GM12878 (cell line): ENCODE measurements around the gene SAMD4A. TPM values are rescaled to one million over a fixed set of nuclear protein-coding genes. Genes with fewer than 3 reads are reported as not detected.

ENCODE experiments used
- ATAC-seq: fragments of 200-7000 bp; cut with Tn5 transposase; 3 replicates; pipeline ENCODE4 v1.9.1; 2020; ENCODE audit warnings: mild to moderate bottlenecking, moderate library complexity
- BruUV-seq: library from RNA; stranded (reverse); fragments of 400-500 nt; replicated peaks from 2 replicates; lab custom pipeline; 2021; lab: Mats Ljungman, UMichigan
- CTCF ChIA-PET: fragments of 300-600 bp; sonication (Branson Sonifier 250); formaldehyde crosslinking; extraction: SDS; loops from one replicate; lab custom pipeline; 2021; ENCODE audit warnings: inconsistent platforms; lab: Yijun Ruan, JAX
- POLR2A ChIA-PET: fragments of 350-600 bp; formaldehyde crosslinking; extraction: SDS; loops from one replicate; lab custom pipeline; 2021; ENCODE audit warnings: inconsistent platforms; lab: Charles Lee
- RAD21 ChIA-PET: fragments of 300-600 bp; sonication (Branson Sonifier 250); formaldehyde crosslinking; loops from one replicate; lab custom pipeline; 2023; ENCODE audit warnings: antibody characterized with exemption; ENCODE audit not compliant: unreplicated experiment; lab: Charles Lee
- SMC1A ChIA-PET: fragments of 300-600 bp; sonication (Branson Sonifier 250); formaldehyde crosslinking; loops from one replicate; lab custom pipeline; 2023; ENCODE audit not compliant: unreplicated experiment, uncharacterized antibody; lab: Charles Lee
- DNase-seq: peaks from one replicate; pipeline ENCODE4 v3.0.0-alpha.2; 2011; ENCODE audit warnings: low read depth, low spot score
- FAIRE-seq: peaks from 3 replicates; lab custom pipeline; 2011; peaks lifted over from hg19 to GRCh38; lab: Jason Lieb, UNC
- H2AFZ ChIP-seq: 2 replicates; pipeline ENCODE4 v1.6.0; 2011; ENCODE audit warnings: low read depth, low read length, control low read depth; ENCODE audit not compliant: control insufficient read depth
- H3K27ac ChIP-seq: 2 replicates; pipeline ENCODE4 v1.5.1; 2011; ENCODE audit warnings: control low read depth; ENCODE audit not compliant: control insufficient read depth, insufficient read depth
- H3K27me3 ChIP-seq, 2 experiments: replicated peaks in 1 of 2; 2 replicates each; pipeline versions ENCODE4 v1.6.0 to v1.6.1; 2011; ENCODE audit warnings: low read length in 1 of 2; ENCODE audit not compliant: control insufficient read depth in 2 of 2, insufficient read depth in 2 of 2
- H3K36me3 ChIP-seq, 2 experiments: 2 replicates each; pipeline ENCODE4 v1.5.1; 2011; ENCODE audit warnings: low read length in 1 of 2; ENCODE audit not compliant: control insufficient read depth in 2 of 2, insufficient read depth in 2 of 2
- H3K4me1 ChIP-seq: 2 replicates; pipeline ENCODE4 v1.6.1; 2011; ENCODE audit warnings: mild to moderate bottlenecking, low read length, moderate library complexity, mixed read lengths; ENCODE audit not compliant: control insufficient read depth, insufficient read depth
- H3K4me2 ChIP-seq: 2 replicates; pipeline ENCODE4 v1.6.0; 2011; ENCODE audit warnings: control low read depth; ENCODE audit not compliant: control insufficient read depth, insufficient read depth
- H3K4me3 ChIP-seq: fragments of 200-600 bp; sonication (generic); 2 replicates; pipeline ENCODE4 v1.5.1; 2016
- H3K79me2 ChIP-seq: 2 replicates; pipeline ENCODE4 v1.6.0; 2011; ENCODE audit warnings: low read length; ENCODE audit not compliant: control insufficient read depth, insufficient read depth
- H3K9ac ChIP-seq: 2 replicates; pipeline ENCODE4 v1.8.0; 2011; ENCODE audit warnings: low read length, control low read depth, mixed read lengths; ENCODE audit not compliant: control insufficient read depth, insufficient read depth
- H3K9me3 ChIP-seq: replicated peaks from 3 replicates; pipeline ENCODE4 v1.5.1; 2011; ENCODE audit warnings: mild to moderate bottlenecking, low read length; ENCODE audit not compliant: control insufficient read depth, insufficient read depth
- H4K20me1 ChIP-seq: 2 replicates; pipeline ENCODE4 v1.6.0; 2011; ENCODE audit not compliant: control insufficient read depth, insufficient read depth
- CREM ChIP-seq: IDR thresholded peaks from 2 replicates; pipeline ENCODE4 v1.6.1; 2014; ENCODE audit warnings: antibody characterized with exemption, low read depth
- ETV6 ChIP-seq, 2 experiments: fragments of 450-650 bp in 1 of 2; IDR thresholded peaks in 1 of 2; conservative IDR thresholded peaks in 1 of 2; 2 replicates each; pipeline ENCODE4 v1.6.1; 2014; ENCODE audit warnings: antibody characterized with exemption in 1 of 2, borderline replicate concordance in 1 of 2, low read depth in 1 of 2, mild to moderate bottlenecking in 1 of 2, moderate library complexity in 1 of 2
- FOXM1 ChIP-seq: IDR thresholded peaks from 2 replicates; pipeline ENCODE4 v1.6.1; 2012; ENCODE audit warnings: low read depth, mild to moderate bottlenecking, inconsistent platforms, low read length, moderate library complexity
- JUNB ChIP-seq: IDR thresholded peaks from 2 replicates; pipeline ENCODE4 v1.6.1; 2016; ENCODE audit warnings: antibody characterized with exemption, mild to moderate bottlenecking
- NR2C2 ChIP-seq: IDR thresholded peaks from 2 replicates; pipeline ENCODE4 v1.6.1; 2011; ENCODE audit warnings: borderline replicate concordance, low read depth; ENCODE audit not compliant: control insufficient read depth, insufficient read length
- RFX5 ChIP-seq: IDR thresholded peaks from 2 replicates; pipeline ENCODE4 v1.6.1; 2011; ENCODE audit warnings: low read depth, low read length, improper control_type of control experiment
- SMAD1 ChIP-seq: fragments of 450-650 bp; IDR thresholded peaks from 2 replicates; pipeline ENCODE4 v1.6.1; 2018; ENCODE audit warnings: mild to moderate bottlenecking, low read depth; ENCODE audit not compliant: partially characterized antibody
- SREBF2 ChIP-seq: IDR thresholded peaks from 2 replicates; pipeline ENCODE4 v1.6.1; 2012; ENCODE audit warnings: mild to moderate bottlenecking, low read length
- TAF1 ChIP-seq: IDR thresholded peaks from 2 replicates; pipeline ENCODE4 v1.6.1; 2011; ENCODE audit warnings: mild to moderate bottlenecking, low read depth, low read length, borderline replicate concordance
- WGBS: methylation state at CpG from one replicate; pipeline ENCODE4 v1.1.6; 2016; ENCODE audit warnings: low lambda C conversion rate; ENCODE audit not compliant: insufficient replicate concordance, insufficient coverage; ENCODE audit errors: missing lambda C conversion rate; 5-methylcytosine and 5-hydroxymethylcytosine counted together
- in situ Hi-C: fragments of 300-500 bp; cut with MboI; formaldehyde crosslinking; loops from 9 replicates; pipeline ENCODE4 v1.14.3; 2018; ENCODE audit warnings: mixed read lengths
- intact Hi-C: fragments of 100-400 bp; cut with micrococcal nuclease; formaldehyde crosslinking; loops from one replicate; pipeline ENCODE4 v1.14.2; 2022; ENCODE audit not compliant: unreplicated experiment
- polyA plus RNA-seq, 11 experiments: library from polyadenylated mRNA; depleted of rRNA in 4 of 11; unstranded in 6 of 11; stranded (reverse) in 5 of 11; fragments of >200 nt; fragmentation: Nextera tagmentation in 4 of 11; fragmentation: Illumina TruSeq in 1 of 11; extraction: Ambion mirVana in 4 of 11; extraction: Trizol in 1 of 11; gene quantifications; 1 replicate in 1 of 11; 2 replicates in 10 of 11; pipeline versions ENCODE4 v1.2.1 to v1.2.3, GENCODE V29; 2011 to 2016; ENCODE audit warnings: inconsistent platforms in 2 of 11, missing spikeins in 2 of 11, low read depth in 1 of 11
- total RNA-seq, 4 experiments: library from RNA; depleted of rRNA in 3 of 4; stranded (reverse); fragments of >200 nt in 3 of 4; fragmentation: Illumina TruSeq in 1 of 4; extraction: Trizol in 1 of 4; gene quantifications; 2 replicates each; pipeline versions ENCODE4 v1.2.1 to v1.2.3, GENCODE V29; 2013 to 2021
- TF ChIP-seq, protein P1 (sequence below): IDR thresholded peaks from 2 replicates; pipeline ENCODE4 v1.6.1; 2011; ENCODE audit warnings: borderline replicate concordance, low read depth, mild to moderate bottlenecking, moderate library complexity, low read length; ENCODE audit not compliant: insufficient read depth, poor library complexity, severe bottlenecking
- TF ChIP-seq, protein P2 (sequence below): fragments of 450-650 bp; IDR thresholded peaks from 2 replicates; pipeline ENCODE4 v1.6.1; 2017; ENCODE audit warnings: mild to moderate bottlenecking, low read depth, inconsistent platforms; ENCODE audit not compliant: poor library complexity, severe bottlenecking

The SAMD4A gene
- total and polyA plus RNA-seq, 10 of the 15 experiments (the other 5 are each of a cell fraction or from before 2014, with no cell fraction given) = 0.05 to 0.56 (median 0.31) TPM

DNA sequence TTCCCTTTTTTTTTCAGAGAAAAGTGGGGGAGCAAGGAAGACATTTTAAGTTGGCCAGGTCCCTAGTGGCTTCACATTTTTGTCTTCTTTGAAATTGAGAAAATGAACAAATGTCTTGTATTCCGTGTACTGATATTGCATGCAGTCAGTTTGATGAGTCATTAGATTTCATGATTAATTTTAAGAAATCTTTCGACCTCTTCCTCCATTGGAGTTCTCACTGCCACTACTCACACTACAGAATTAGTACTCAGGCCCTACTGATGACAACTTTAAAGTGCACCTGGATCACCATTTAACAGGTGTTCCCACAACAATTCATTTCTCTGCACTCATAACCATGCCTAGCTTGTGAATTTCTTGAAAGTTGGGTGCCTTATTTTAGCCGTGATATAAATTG lies 50.5 kb downstream of the SAMD4A start:
- Histone ChIP-seq H3K9ac (no peak overlapping the region), H3K36me3 (no peaks in the 10 kb centered on the region), H3K9me3 (no peaks in the 10 kb centered on the region; the same call in 1 of the 3 replicates), H3K4me1 (peaks cover 4% of the 10 kb centered on the region), H2AFZ (no peak overlapping the region), H3K4me3 (no peak overlapping the region), H3K79me2 (no peaks in the 10 kb centered on the region), H3K4me2 (no peak overlapping the region), H3K27ac (no peak overlapping the region), H3K27me3 (no peaks in the 10 kb centered on the region), H4K20me1 (no peaks in the 10 kb centered on the region)
- DNase-seq = no peak
- intact Hi-C loops = no loop called here
- ChIA-PET CTCF (interaction anchor here (1.1 to 1.6 kb wide), 2 partner anchors 10 to 73 kb away, joined by 3 to 5 read pairs; no protein-coding TSS in a partner anchor), SMC1A (no interaction called here), POLR2A (no interaction called here), RAD21 (no interaction called here)
- TF ChIP-seq JUNB = peak; percentile 24; the same call in 1 of the 2 replicates
- no peak for TF ChIP-seq CREM
- ATAC-seq = peak; percentile 21; the same call in 1 of the 3 replicates
- WGBS = 33% methylated on average over 3 of the region's 3 CpGs
- BruUV-seq = no TSS peak
- no peak for FAIRE-seq
- in situ Hi-C loops = no loop called here

DNA sequence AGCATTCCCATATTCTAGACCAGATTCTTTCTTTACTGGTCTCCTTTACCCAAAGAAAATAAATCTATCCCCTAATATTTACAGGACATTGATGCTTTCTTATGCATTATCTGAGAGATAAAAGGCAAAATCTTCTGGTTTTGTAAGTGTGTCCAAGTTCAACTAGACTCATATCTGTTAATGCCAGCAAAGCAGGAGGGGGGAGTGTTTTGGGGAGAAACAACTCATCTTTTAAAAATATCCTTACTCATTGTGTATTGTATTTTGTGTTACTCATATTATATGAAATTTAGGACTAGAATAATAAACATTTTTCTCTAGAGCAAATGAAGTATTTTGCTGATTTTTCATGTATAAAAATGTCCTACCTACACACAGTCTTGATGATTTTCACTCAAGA lies 54.8 kb downstream of the SAMD4A start:
- intact Hi-C loops = loop anchor here (2.0 kb wide), 1 partner anchor 55 kb away; the partner anchor contains the start of gene SAMD4A
- no peaks in the 10 kb centered on the region for H3K79me2 ChIP-seq
- CTCF ChIA-PET = no interaction called here
- no peak for FAIRE-seq
- H3K9me3 ChIP-seq = no peaks in the 10 kb centered on the region; the same call in 1 of the 3 replicates
- no peaks in the 10 kb centered on the region for H3K36me3 ChIP-seq
- H3K4me1 ChIP-seq = peaks cover 11% of the 10 kb centered on the region
- no peaks in the 10 kb centered on the region for H3K27me3 ChIP-seq
- in situ Hi-C loops = no loop called here
- SMC1A ChIA-PET = interaction anchor here (1.6 kb wide), 1 partner anchor 161 kb away, joined by 3 read pairs; no protein-coding TSS in a partner anchor
- no TSS peak for BruUV-seq
- TF ChIP-seq ETV6 (conservative IDR thresholded peaks at IDR 0.05 in 1 of 2, IDR thresholded peaks at IDR 0.05 in 1 of 2; ENCODE audit: borderline replicate concordance in 1 of 2, low read depth in 1 of 2) (no peak), NR2C2 (no peak), TAF1 (no peak), SREBF2 (no peak), SMAD1 (no peak), FOXM1 (no peak), RFX5 (no peak)
- TF ChIP-seq, protein P1, sequence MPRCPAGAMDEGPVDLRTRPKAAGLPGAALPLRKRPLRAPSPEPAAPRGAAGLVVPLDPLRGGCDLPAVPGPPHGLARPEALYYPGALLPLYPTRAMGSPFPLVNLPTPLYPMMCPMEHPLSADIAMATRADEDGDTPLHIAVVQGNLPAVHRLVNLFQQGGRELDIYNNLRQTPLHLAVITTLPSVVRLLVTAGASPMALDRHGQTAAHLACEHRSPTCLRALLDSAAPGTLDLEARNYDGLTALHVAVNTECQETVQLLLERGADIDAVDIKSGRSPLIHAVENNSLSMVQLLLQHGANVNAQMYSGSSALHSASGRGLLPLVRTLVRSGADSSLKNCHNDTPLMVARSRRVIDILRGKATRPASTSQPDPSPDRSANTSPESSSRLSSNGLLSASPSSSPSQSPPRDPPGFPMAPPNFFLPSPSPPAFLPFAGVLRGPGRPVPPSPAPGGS = no peak
- TF ChIP-seq, protein P2, sequence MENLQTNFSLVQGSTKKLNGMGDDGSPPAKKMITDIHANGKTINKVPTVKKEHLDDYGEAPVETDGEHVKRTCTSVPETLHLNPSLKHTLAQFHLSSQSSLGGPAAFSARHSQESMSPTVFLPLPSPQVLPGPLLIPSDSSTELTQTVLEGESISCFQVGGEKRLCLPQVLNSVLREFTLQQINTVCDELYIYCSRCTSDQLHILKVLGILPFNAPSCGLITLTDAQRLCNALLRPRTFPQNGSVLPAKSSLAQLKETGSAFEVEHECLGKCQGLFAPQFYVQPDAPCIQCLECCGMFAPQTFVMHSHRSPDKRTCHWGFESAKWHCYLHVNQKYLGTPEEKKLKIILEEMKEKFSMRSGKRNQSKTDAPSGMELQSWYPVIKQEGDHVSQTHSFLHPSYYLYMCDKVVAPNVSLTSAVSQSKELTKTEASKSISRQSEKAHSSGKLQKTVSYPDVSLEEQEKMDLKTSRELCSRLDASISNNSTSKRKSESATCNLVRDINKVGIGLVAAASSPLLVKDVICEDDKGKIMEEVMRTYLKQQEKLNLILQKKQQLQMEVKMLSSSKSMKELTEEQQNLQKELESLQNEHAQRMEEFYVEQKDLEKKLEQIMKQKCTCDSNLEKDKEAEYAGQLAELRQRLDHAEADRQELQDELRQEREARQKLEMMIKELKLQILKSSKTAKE = no peak
- POLR2A ChIA-PET = no interaction called here
- H3K4me2 ChIP-seq = no peak overlapping the region
- RAD21 ChIA-PET = no interaction called here
- no peak for DNase-seq
- no peak overlapping the region for H3K4me3 ChIP-seq
- H3K9ac ChIP-seq = no peak overlapping the region
- H4K20me1 ChIP-seq = no peaks in the 10 kb centered on the region
- no peak for ATAC-seq
- H3K27ac ChIP-seq = no peak overlapping the region
- no peak overlapping the region for H2AFZ ChIP-seq
